Skeletal muscle tissue (tissue), 4 donors: ENCODE results near the gene KLHDC1. TPM values are rescaled to one million over a fixed set of nuclear protein-coding genes. Genes with fewer than 3 reads are reported as not detected.
"Not testable (repeated sequence)": the region's sequence is repeated elsewhere in the genome, so short reads cannot be mapped to it uniquely, and the experiment has no call there.

Experiments
- H3K27ac ChIP-seq: one replicate; pipeline ENCODE4 v1.7.0; 2013; ENCODE audit warnings: mild to moderate bottlenecking, low read depth, low read length, inconsistent platforms
- H3K27me3 ChIP-seq, 3 donors: one replicate each; pipeline ENCODE4 v1.7.0; 2013; ENCODE audit warnings: low read length in 3 of 3; ENCODE audit not compliant: control insufficient read depth in 3 of 3, insufficient read depth in 3 of 3
- H3K36me3 ChIP-seq, 3 donors: one replicate each; pipeline ENCODE4 v1.7.0; 2013; ENCODE audit warnings: low read length in 3 of 3; ENCODE audit not compliant: control insufficient read depth in 3 of 3, insufficient read depth in 3 of 3
- H3K4me1 ChIP-seq, 3 donors: one replicate each; pipeline ENCODE4 v1.7.0; 2013; ENCODE audit warnings: low read length in 3 of 3, mild to moderate bottlenecking in 3 of 3; ENCODE audit not compliant: control insufficient read depth in 3 of 3, insufficient read depth in 3 of 3
- H3K4me3 ChIP-seq, 3 donors: one replicate each; pipeline ENCODE4 v1.7.0; 2013; ENCODE audit warnings: low read length in 3 of 3
- H3K9ac ChIP-seq, 3 donors: one replicate each; pipeline ENCODE4 v1.7.0; 2013; ENCODE audit warnings: low read length in 3 of 3, mild to moderate bottlenecking in 3 of 3, moderate library complexity in 2 of 3, low read depth in 1 of 3
- H3K9me3 ChIP-seq, 3 donors: one replicate each; pipeline ENCODE4 v1.7.0; 2013; ENCODE audit warnings: low read length in 3 of 3; ENCODE audit not compliant: control insufficient read depth in 3 of 3
- total RNA-seq: library from RNA; depleted of rRNA; stranded (reverse); fragments of >200 nt; gene quantifications from one replicate; pipeline ENCODE4 v1.2.3, GENCODE V29; 2014
- donor health status: Osteomylitis.

The KLHDC1 gene
- total RNA-seq, 1 donor from 2014 or later = 20.9 TPM

DNA sequence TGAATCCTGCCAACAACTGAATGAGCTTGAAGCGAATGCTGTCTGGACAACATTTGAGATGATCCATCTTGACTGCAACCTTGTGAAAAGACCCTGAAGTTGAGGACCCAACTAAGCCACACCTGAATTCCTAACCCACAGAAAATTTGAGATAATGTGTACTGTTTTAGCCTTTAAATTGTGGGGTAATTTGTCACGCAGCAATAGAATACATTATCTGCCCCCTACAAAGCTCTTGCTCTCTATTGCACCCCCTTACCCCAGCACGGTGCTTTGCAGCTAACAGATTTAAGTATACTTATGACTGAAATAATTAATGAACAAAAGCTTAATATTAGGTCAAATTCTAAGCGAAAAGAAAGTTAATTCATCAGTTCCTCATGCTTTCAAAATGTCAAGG lies 6.5 kb upstream of the KLHDC1 start:
- Histone ChIP-seq H3K4me1 (peaks cover 8 to 10% (median 10%) of the 10 kb centered on the region in 3 donors), H3K4me3 (no peak overlapping the region), H3K36me3 (no peaks in the 10 kb centered on the region), H3K9me3 (no peaks in the 10 kb centered on the region), H3K27me3 (no peaks in the 10 kb centered on the region), H3K27ac (no peak overlapping the region), H3K9ac (peak overlapping the region in 1 of 3 donors; percentile 57)

DNA sequence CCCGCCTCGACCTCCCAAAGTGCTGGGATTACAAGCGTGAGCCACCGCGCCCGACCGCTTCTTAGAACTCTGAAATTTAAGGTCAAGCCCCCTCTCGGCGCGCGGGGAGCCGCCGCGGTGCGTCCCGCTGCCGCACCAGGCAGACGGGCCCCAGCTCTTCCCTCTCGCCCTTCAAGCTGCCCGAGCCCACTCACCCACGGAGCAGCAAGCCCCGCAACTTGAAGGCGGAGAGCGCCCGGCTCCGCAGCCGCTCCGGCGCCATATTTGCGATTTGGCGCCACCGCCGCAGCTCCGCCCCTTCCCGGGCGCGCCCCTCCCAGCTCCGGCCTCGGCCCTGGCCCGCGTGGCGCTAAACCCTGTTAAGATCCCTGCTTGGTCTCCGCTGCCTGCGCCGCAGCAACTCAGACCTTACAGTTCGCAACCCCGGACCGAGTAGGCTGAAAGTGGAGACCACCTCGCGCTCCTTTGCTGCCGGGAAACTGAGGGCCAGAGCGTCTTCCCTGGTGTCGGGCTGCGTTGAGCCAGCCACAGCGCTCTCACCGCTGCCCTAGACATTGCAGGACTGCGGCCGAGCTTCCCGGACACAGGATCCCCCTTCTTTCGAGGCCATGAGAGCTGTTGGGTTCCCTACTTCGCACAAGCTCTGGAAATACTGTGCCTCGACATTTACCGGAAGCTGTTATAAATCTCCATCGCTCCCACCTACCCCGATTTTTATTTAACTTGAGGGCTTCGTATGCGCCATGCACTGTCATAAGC lies 4.8 kb upstream of the KLHDC1 start, which contains the start of gene POLE2:
Gene POLE2 (minus strand): TSS at position 273 of the 759 bp plus-strand sequence. CDS start 11 bp downstream, at position 262.
- H3K36me3 ChIP-seq = no peaks in the 10 kb centered on the region
- H3K9me3 ChIP-seq = no peaks in the 10 kb centered on the region
- no peaks in the 10 kb centered on the region for H3K27me3 ChIP-seq
- peaks cover 8 to 14% (median 10%) of the 10 kb centered on the region in 3 donors for H3K4me1 ChIP-seq
- H3K4me3 ChIP-seq = peak within 1 kb of the TSS; percentile 79 to 91 (median 87)
- H3K27ac ChIP-seq = peak within 1 kb of the TSS; percentile 76
- H3K9ac ChIP-seq = peak within 1 kb of the TSS; percentile 84 to 88 (median 87)

DNA sequence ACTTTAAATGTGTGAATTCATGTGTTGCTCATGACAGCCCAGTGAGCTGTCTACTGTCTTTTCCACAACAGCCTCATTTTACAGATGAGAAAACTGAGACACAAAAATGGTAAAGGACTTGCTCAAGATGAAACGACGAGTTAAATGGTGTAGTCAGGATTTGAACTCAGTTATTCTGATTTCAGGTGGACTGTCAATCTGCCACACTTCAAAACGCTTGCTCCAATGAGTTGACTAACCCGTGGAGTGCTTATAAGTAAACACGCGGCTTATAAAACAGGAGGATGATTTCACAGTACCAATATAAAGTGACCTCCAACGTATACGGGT lies 4.3 kb upstream of the KLHDC1 start:
- Histone ChIP-seq H3K4me3 (peak overlapping the region; percentile 79 to 91 (median 87)), H3K9ac (peak overlapping the region; percentile 84 to 88 (median 87)), H3K4me1 (peaks cover 8 to 15% (median 10%) of the 10 kb centered on the region in 3 donors), H3K9me3 (no peaks in the 10 kb centered on the region), H3K36me3 (no peaks in the 10 kb centered on the region), H3K27me3 (no peaks in the 10 kb centered on the region), H3K27ac (peak overlapping the region; percentile 76)

DNA sequence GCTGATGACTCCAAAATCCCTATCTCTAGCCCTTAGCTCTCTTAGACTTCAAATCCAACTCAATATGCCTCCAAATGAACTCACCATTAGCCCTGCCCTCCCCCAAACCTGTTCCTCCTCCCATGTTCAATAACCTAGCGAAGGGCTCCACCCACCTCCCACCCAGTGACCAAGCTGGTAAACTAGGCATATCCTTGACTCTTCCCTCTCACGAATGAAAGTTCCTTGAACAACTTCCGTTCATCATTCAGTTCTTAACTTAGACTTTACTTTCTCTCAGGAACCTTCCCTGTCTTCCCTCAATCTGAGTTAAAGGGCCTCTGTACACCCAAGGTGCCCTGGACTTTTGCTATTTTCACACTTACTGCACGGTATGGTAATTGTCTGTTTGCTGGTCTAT lies 1.9 kb upstream of the KLHDC1 start:
- H3K9me3 ChIP-seq = no peaks in the 10 kb centered on the region
- no peak overlapping the region for H3K9ac ChIP-seq
- H3K36me3 ChIP-seq = no peaks in the 10 kb centered on the region
- no peaks in the 10 kb centered on the region for H3K27me3 ChIP-seq
- H3K27ac ChIP-seq = no peak overlapping the region
- H3K4me3 ChIP-seq = no peak overlapping the region
- peaks cover 14 to 21% (median 17%) of the 10 kb centered on the region in 3 donors for H3K4me1 ChIP-seq

DNA sequence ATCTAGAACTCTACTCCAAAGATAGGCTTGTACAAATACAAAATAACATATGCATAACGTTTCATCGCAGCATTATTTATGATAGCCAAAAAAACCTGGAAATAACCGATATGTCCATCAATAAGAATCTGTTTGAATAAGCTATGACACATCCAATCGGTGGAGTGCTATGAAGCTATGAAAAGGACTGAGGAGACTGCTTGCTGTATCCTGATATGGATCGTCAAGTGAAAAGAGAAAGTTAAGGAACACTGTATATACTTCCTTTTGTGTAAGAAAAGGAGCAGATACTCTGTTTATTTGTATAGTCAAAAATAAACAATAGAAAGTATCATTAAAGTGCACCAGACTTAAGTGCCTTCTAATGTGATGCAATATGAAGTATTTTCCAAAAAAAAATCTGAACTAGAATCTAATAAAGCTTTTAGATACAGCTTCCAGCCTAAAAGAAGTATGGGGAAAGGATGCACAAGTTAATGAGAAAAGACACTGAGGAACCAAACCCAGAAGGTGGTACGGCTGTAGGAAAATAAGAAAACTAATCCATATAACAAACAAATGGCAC lies 645 bp upstream of the KLHDC1 start:
- H3K4me3 ChIP-seq = peak overlapping the region; percentile 75 to 91 (median 82)
- H3K36me3 ChIP-seq = peaks cover 0 to 5% (median 0%) of the 10 kb centered on the region in 3 donors
- H3K4me1 ChIP-seq = peaks cover 14 to 20% (median 16%) of the 10 kb centered on the region in 3 donors
- H3K9ac ChIP-seq = peak overlapping the region; percentile 86 to 93 (median 87)
- no peaks in the 10 kb centered on the region for H3K27me3 ChIP-seq
- peak overlapping the region; percentile 89 for H3K27ac ChIP-seq
- H3K9me3 ChIP-seq = no peaks in the 10 kb centered on the region

DNA sequence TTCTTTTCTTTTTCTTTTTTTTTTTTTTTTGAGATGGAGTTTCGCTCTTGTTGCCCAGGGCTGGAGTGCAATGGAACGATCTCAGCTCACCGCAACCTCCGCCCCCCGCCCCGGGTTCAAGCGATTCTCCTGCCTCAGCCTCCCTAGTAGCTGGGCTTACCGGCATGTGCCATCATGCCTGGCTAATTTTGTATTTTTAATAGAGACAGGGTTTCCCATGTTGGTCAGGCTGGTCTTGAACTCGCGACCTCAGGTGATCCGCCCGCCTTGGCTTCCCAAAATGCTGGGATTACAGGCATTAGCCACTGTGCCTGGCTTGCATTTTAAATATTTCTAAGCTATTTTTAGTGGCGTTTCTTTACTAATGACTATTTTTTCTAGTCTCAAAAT lies 810 bp downstream of the KLHDC1 start:
- not testable (repeated sequence) for H3K27me3 ChIP-seq, H3K9me3 ChIP-seq, H3K36me3 ChIP-seq
- H3K4me3 ChIP-seq = peak overlapping the region; percentile 75 to 91 (median 82)
- peaks cover 6 to 11% (median 7%) of the 10 kb centered on the region in 3 donors for H3K4me1 ChIP-seq
- H3K9ac ChIP-seq = peak overlapping the region; percentile 86 to 93 (median 87)
- peak overlapping the region; percentile 89 for H3K27ac ChIP-seq

DNA sequence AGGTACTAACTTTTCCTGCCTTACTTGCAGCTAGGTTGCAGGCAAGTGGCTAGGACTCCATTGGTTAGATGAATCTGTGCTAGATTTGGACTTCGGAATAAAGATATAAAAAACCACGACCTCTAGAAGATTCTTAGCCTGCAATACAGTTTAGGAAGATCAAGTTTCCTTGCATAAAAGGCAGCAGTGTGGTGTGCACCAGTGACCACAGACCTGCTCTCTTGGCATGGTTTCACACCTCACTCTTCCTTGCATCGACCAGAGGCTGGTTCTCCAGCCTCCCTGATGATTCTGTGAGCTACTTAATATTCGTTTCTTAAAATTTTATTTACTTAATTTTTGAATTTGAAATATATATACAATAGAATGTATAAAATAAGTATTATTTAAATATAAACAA lies 9.8 kb downstream of the KLHDC1 start:
- H3K9ac ChIP-seq = no peak overlapping the region
- no peak overlapping the region for H3K27ac ChIP-seq
- no peaks in the 10 kb centered on the region for H3K27me3 ChIP-seq
- no peaks in the 10 kb centered on the region for H3K4me1 ChIP-seq
- H3K36me3 ChIP-seq = peaks cover 0 to 5% (median 4%) of the 10 kb centered on the region in 3 donors
- H3K4me3 ChIP-seq = no peak overlapping the region
- no peaks in the 10 kb centered on the region for H3K9me3 ChIP-seq

DNA sequence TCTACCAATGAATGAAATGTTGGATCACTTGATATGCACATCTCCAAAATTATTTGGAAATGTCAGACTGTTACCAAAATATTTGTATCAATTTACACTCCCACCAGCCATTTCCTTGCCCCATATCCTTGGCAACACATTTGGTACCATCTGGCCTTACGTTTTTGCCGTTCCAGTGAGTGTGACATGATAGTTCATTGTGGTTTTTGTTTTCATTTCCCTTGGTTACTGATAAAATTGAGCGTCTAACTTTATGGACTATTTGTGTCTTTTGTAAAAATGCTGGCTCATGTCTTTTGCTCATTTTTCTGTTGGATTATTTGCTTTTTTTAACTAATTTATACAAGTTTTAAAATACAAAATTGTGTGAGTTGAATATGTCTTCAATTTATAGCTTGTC lies 11.0 kb downstream of the KLHDC1 start:
- no peak overlapping the region for H3K9ac ChIP-seq
- no peak overlapping the region for H3K4me3 ChIP-seq
- H3K4me1 ChIP-seq = no peaks in the 10 kb centered on the region
- no peaks in the 10 kb centered on the region for H3K27me3 ChIP-seq
- H3K36me3 ChIP-seq = peaks cover 0 to 5% (median 4%) of the 10 kb centered on the region in 3 donors
- no peak overlapping the region for H3K27ac ChIP-seq
- no peaks in the 10 kb centered on the region for H3K9me3 ChIP-seq

DNA sequence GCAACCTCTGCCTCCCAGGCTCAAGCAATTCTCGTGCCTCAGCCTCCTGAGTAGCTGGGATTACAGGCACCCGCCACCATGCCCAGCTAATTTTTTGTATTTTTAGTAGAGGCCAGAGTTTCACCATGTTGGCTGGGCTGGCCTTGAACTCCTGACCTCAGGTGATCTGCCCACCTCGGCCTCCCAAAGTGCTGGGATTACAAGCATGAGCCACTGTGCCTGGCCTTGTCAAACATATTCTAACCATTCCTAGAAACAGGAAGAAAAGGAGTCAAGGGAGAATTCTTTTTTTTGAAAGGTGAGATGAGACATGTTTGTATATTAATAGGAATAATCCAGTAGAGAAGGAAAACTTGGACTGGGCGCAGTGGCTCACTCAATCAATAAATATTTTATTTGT lies 11.6 kb downstream of the KLHDC1 start:
- not testable (repeated sequence) for H3K9me3 ChIP-seq, H3K4me1 ChIP-seq, H3K36me3 ChIP-seq, H3K27me3 ChIP-seq, H3K9ac ChIP-seq, H3K4me3 ChIP-seq, H3K27ac ChIP-seq

DNA sequence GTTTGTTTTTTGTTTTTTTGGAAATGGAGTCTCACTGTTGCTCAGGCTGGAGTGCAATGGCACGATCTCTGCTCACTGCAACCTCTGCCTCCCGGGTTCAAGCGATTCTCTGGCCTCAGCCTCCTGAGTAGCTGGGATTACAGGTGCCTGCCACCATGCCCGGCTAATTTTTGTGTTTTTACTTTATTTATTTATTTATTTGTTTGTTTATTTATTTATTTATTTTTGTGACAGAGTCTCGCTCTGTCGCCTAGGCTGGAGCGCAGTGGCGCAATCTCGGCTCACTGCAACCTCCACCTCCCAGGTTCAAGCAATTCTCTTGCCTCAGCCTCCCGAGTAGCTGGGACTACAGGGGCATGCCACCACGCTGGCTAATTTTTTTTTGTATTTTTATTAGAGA lies 18.1 kb downstream of the KLHDC1 start:
- H3K27me3 ChIP-seq, H3K9me3 ChIP-seq, H3K9ac ChIP-seq, H3K4me3 ChIP-seq, H3K27ac ChIP-seq, H3K4me1 ChIP-seq: not testable (repeated sequence)
- H3K36me3 ChIP-seq = peaks cover 2 to 16% (median 4%) of the 10 kb centered on the region in 3 donors
